Astrocyte of the hippocampus (primary cell): ENCODE data around the gene APLN.

Source experiments
- DNase-seq: peaks from one replicate; pipeline ENCODE4 v3.0.0; 2011; ENCODE audit warnings: low read depth, low spot score

APLN gene

GRCh38 chrX:129597905-129598304 lies 56.9 kb downstream of the APLN start:
- no peak for DNase-seq

GRCh38 chrX:129596077-129596476 lies 58.7 kb downstream of the APLN start:
- DNase-seq: no peak
